GM19328 (cell line): ENCODE data around the gene CGB2.
"Not testable (repeated sequence)": the region's sequence is repeated elsewhere in the genome, so short reads cannot be mapped to it uniquely, and the experiment has no call there.

Experiments used
- ATAC-seq: cut with Tn5 transposase; IDR thresholded peaks from one replicate; pipeline ENCODE4 v1.9.1; 2021; ENCODE audit warnings: mild to moderate bottlenecking, moderate library complexity; ENCODE audit not compliant: unreplicated experiment

The CGB2 gene

DNA sequence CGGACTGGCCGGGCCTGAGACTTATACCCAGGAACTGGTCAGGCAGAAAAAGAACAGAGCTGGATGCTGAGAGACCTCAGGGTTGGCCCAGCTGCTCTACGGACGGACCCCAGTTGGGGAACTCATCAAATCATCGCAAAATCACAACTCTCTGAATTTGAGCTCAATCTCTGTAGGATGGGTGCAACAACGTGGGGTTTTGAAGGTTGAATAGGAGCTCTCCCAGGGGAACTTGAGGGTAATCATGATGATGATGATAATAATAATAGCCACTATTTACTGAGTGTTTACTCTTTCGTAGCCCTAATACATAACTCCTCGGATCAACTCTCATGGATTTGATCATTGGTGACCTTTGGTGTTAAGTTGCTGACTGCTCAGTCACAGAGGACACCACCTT lies 1.4 kb upstream of the CGB2 start:
- ATAC-seq: not testable (repeated sequence)

- not testable (repeated sequence) for ATAC-seq
These were observed 5.1 kb downstream of the CGB2 start, which contains the start of gene CGB1 for GRCh38 chr19:49036815-49037214. CGB1 (minus strand) TSS chr19:49036895; CDS start chr19:49036711, 184 bp downstream.

DNA sequence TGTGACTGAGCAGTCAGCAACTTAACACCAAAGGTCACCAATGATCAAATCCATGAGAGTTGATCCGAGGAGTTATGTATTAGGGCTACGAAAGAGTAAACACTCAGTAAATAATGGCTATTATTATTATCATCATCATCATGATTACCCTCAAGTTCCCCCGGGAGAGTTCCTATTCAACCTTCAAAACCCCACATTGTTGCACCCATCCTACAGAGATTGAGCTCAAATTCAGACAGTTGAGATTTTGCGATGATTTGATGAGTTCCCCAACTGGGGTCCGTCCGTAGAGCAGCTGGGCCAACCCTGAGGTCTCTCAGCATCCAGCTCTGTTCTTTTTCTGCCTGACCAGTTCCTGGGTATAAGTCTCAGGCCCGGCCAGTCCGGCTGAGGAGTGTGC lies 6.4 kb downstream of the CGB2 start:
- ATAC-seq: not testable (repeated sequence)

DNA sequence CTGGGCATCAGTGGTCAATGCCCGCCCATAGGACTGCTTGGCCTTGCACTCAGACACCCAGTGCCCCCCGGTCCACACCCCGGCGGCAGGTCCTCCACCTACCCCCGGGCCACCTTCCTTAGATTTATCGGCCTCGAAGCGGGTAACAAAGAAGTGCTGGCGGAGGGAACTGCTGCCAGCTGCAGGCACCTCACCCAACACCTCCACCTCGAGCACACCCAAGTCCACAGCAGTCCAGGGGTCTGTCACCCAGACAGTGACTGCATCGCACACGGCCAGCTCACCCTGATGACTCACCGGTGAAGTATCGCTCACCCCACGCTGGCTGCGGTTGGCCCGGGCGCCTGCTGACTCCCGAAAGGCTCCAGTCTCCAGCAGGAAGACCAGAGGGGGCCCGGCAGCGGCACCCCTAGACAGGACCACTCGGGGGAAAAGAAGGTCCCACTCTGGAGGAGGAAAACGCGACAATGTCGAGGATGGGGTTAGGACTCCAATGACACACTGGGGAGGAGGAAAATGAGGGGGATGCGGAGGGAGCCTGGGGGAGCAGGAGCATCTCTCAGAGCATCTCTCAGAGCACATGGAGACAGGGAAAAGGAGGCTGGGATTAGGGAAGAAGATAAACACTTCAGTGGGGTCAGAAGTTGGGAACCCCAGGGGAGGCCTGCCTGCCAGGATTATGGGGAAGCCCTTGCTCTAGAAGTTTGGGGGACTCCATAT lies 7.0 kb downstream of the CGB2 start:
- ATAC-seq: not testable (repeated sequence)

DNA sequence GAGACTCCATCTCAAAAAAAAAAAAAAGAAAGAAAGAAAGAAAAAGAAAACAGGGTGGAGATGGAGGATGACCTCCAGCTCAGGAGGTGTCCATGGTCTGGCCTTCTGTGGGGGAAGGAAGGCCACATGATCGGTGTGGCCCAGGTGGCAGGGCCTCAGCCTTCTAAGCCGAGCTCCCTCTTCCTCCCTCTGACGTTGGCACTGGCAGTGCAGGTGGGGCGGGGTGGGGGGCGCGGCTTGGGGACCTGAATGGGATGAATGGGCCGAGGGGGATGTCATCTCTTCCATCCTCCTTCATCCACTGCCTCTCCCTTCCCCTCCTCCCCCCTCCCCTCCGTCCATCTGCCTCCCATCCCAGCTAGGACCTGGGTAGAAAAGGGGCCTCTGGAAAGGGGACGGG lies 8.0 kb downstream of the CGB2 start:
- not testable (repeated sequence) for ATAC-seq

DNA sequence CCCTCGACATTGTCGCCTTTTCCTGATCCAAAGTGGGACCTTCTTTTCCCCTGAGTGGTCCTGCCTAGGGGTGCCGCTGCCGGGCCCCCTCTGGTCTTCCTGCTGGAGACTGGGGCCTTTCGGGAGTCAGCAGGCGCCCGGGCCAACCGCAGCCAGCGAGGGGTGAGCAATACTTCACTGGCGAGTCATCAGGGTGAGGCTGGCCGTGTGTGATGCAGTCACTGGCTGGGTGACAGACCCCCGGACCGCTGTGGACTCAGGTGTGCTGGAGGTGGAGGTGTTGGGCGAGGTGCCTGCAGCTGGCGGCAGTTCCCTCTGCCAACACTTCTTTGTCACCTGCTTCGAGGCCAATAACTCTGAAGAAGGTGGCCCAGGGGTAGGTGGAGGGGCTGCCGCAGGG lies 10.5 kb downstream of the CGB2 start:
- ATAC-seq: no peak

- ATAC-seq: not testable (repeated sequence)
These were observed 11.0 kb downstream of the CGB2 start for GRCh38 chr19:49042666-49043065.

GRCh38 chr19:49043548-49043947 lies 11.9 kb downstream of the CGB2 start, which contains the start of gene CGB5:
CGB5 (plus strand) TSS chr19:49043848; CDS start chr19:49044210, 362 bp downstream.
- not testable (repeated sequence) for ATAC-seq

GRCh38 chr19:49049011-49049410 lies 17.3 kb downstream of the CGB2 start, which contains the start of gene CGB8:
CGB8 (minus strand) TSS chr19:49049111; CDS start chr19:49048739, 372 bp downstream.
- not testable (repeated sequence) for ATAC-seq

- ATAC-seq: not testable (repeated sequence)
These were observed 18.1 kb downstream of the CGB2 start for GRCh38 chr19:49049834-49050233.

DNA sequence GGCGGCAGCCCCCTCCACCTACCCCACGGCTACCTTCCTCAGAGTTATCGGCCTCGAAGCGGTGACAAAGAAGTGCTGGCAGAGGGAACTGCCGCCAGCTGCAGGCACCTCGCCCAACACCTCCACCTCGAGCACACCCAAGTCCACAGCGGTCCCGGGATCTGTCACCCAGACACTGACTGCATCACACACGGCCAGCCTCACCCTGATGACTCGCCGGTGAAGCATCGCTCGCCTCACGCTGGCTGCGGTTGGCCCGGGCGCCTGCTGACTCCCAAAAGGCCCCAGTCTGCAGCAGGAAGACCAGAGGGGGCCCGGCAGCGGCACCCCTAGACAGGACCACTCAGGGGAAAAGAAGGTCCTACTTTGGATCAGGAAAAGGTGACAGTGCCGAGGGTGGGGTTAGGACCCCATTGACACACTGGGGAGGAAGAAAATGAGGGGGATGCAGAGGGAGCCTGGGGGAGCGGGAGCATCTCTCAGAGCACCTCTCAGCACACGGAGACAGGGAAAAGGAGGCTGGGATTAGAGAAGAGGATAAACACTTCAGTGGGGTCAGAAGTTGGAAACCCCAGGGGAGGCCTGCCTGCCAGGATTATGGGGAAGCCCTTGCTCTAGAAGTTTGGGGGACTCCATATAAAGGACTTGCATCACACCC lies 18.8 kb downstream of the CGB2 start:
- not testable (repeated sequence) for ATAC-seq

GRCh38 chr19:49056101-49056901 lies 24.6 kb downstream of the CGB2 start:
- no peak for ATAC-seq

DNA sequence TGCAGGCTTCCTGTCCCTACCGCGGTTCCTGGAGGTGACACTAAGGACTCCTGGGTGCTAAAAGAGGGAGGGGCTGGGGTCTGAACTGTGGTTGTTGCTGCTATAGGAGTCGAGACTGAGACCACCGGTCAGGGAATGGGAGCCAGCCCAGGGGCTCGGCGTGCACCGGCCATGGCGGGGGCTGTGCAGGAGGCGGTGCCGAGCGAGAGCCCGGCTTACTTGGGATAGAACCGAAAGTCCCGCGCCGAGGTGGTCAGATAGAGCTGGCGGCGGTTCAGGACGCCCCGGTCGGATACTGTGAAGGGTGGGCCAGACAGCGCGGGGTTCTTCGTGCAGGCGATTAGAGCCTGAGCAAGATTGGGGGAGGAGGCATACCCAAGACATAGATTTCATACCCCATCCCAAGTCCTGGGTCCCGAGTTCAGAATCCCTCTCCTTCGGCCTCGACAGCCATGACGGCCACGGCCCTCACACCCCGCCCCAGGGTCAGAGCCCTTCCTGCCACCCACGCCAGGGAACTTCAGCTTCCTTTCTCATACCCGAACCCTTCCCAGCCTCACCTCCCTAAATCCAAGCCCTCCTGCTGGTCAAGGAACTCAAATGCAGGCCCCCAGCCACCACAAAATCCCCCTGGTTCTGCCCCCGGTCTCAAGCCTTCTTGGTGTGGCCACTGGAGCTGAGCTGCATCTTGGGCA lies 25.4 kb downstream of the CGB2 start:
- ATAC-seq: not testable (repeated sequence)

DNA sequence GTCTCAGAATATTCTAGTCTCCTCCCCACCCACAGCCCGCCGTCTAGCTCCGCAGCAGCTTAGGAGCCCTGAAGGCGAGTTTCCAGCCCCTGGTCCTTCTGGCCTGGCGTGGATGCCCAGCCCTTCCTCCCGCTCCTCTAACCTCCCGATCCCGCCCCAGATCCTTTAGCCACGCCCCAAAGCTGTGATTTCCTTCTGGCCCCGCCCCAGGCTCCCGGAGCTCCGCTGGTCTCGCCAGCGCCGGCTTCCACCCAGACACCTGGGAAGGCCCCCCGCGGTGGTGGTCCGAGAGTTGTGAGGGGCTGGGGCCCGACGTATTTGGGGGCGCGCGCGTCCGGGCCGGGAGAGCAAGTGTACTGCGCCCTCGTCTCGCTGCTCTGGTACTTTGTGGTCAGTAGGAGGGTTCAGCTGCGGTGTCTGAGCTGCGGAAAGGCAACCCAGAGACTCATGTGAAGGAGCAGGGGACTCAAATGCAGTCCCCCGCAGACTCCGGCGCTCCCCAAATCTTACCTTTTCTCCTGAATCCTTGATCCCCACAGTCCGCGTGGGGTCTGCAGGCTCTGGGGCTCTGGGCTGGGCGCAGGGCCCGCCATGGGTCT lies 26.0 kb downstream of the CGB2 start, which contains the start of gene CGB7:
Gene CGB7, minus strand, starts transcription at position 114 of the 599 bp plus-strand sequence. CDS start 2,374 bp downstream, outside the sequence.
- ATAC-seq: no peak

GRCh38 chr19:49058562-49058961 lies 26.9 kb downstream of the CGB2 start:
- ATAC-seq: no peak

DNA sequence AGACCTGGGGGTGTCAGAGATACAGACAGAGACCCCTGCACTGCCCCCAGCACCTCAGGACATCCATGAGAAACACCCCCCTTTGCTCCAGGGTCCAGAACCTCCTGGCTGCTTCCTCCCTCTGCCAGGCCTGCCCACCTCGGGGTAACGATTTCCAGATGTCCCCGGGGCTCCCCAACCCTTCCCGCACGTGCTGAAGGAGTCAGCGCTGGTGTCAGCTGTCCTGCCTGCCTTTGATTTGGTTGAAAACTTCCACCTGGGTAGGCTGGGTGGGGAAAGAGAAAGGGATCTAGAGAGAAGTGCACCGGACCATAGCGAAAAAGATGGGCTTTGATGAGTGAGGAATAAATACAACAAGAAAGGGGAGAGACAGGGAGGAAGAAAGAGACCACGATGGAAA lies 27.4 kb downstream of the CGB2 start:
- no peak for ATAC-seq

DNA sequence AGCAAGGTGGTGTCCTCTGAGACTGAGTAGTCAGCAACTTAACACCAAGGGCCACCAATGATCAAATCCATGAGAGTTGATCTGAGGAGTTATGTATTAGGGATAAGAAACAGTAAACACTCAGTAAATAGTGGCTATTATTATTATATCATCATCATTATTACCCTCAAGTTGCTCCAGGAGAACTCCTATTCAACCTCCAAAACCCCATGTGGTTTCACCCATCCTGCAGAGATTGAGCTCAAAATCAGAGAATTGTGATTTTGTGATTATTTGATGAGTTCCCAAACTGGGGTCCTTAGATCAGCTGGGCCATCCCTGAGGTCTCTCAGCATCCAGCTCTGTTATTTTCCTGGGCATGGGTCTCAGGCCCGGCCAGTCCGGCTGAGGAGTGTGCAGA lies 29.3 kb downstream of the CGB2 start:
- ATAC-seq: no peak

DNA sequence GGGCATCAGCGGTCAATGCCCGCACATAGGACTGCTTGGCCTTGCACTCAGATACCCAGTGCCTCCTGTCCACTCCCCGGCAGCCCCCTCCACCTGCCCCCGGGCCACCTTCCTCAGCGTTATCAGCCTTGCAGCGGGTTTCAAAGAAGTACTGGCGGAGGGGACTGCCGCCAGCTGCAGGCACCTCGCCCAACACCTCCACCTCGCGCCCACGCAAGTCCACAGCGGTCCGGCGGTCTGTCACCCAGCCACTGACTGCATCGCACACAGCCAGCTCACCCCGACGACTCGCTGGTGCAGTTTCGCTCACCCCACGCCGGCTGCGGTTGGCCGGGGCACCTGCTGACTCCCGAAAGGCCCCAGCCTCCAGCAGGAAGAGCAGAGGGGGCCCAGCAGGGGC lies 29.8 kb downstream of the CGB2 start:
- no peak for ATAC-seq

GRCh38 chr19:49064029-49064629 lies 32.4 kb downstream of the CGB2 start:
- no peak for ATAC-seq
